GM12878 (cell line): ENCODE measurements around the gene ARID1A.

ENCODE experiments used
- CHD2 ChIP-seq: IDR thresholded peaks from 2 replicates; pipeline ENCODE4 v1.6.1; 2011; ENCODE audit warnings: low read depth, low read length, improper control_type of control experiment, borderline replicate concordance
- CREB1 ChIP-seq: IDR thresholded peaks from 2 replicates; pipeline ENCODE4 v1.6.1; 2012; ENCODE audit warnings: low read depth, mild to moderate bottlenecking, inconsistent platforms
- CTCF ChIP-seq, 3 experiments: IDR thresholded peaks in 2 of 3; conservative IDR thresholded peaks in 1 of 3; 2 replicates each; pipeline ENCODE4 v1.5.1; 2011; ENCODE audit warnings: low read depth in 3 of 3, low read length in 3 of 3, mild to moderate bottlenecking in 3 of 3, control low read depth in 2 of 3, moderate library complexity in 2 of 3, inconsistent platforms in 1 of 3, mixed read lengths in 1 of 3; ENCODE audit not compliant: control insufficient read depth in 2 of 3, insufficient read depth in 1 of 3; ENCODE audit errors: extremely low read depth in 1 of 3
- NFYB ChIP-seq: IDR thresholded peaks from 2 replicates; pipeline ENCODE4 v1.6.1; 2011; ENCODE audit warnings: low read depth, mild to moderate bottlenecking, low read length, improper control_type of control experiment, moderate library complexity; ENCODE audit not compliant: insufficient read depth
- POLR2A ChIP-seq: IDR thresholded peaks from 2 replicates; pipeline ENCODE4 v1.6.1; 2011; ENCODE audit warnings: low read depth, mild to moderate bottlenecking, low read length
- POLR2AphosphoS5 ChIP-seq: IDR thresholded peaks from 2 replicates; pipeline ENCODE4 v1.6.1; 2011; ENCODE audit warnings: mild to moderate bottlenecking, low read length, inconsistent platforms
- TF ChIP-seq, protein P1 (sequence below): fragments of 150-350 bp; IDR thresholded peaks from 2 replicates; pipeline ENCODE4 v1.6.1; 2014; ENCODE audit warnings: mild to moderate bottlenecking, low read depth, low read length
- TF ChIP-seq, protein P2 (sequence below): IDR thresholded peaks from 2 replicates; pipeline ENCODE4 v1.6.1; 2011; ENCODE audit warnings: low read depth, mild to moderate bottlenecking, low read length, moderate library complexity, borderline replicate concordance; ENCODE audit errors: extremely low read depth

GRCh38 chr1:26781206-26781825 lies 85.5 kb downstream of the ARID1A start:
- TF ChIP-seq POLR2A (no peak; the same call in 1 of the 2 replicates), CTCF (IDR thresholded peaks at IDR 0.05 in 2 of 3, conservative IDR thresholded peaks at IDR 0.05 in 1 of 3; ENCODE audit: control insufficient read depth in 2 of 3, extremely low read depth in 1 of 3, insufficient read depth in 1 of 3, low read depth in 3 of 3, low read length in 3 of 3) (no peak), POLR2AphosphoS5 (no peak), CREB1 (no peak), CHD2 (no peak), NFYB (no peak)
- TF ChIP-seq, protein P1, sequence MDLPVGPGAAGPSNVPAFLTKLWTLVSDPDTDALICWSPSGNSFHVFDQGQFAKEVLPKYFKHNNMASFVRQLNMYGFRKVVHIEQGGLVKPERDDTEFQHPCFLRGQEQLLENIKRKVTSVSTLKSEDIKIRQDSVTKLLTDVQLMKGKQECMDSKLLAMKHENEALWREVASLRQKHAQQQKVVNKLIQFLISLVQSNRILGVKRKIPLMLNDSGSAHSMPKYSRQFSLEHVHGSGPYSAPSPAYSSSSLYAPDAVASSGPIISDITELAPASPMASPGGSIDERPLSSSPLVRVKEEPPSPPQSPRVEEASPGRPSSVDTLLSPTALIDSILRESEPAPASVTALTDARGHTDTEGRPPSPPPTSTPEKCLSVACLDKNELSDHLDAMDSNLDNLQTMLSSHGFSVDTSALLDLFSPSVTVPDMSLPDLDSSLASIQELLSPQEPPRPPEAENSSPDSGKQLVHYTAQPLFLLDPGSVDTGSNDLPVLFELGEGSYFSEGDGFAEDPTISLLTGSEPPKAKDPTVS: no peak
- TF ChIP-seq, protein P2, sequence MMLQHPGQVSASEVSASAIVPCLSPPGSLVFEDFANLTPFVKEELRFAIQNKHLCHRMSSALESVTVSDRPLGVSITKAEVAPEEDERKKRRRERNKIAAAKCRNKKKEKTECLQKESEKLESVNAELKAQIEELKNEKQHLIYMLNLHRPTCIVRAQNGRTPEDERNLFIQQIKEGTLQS: no peak
